LNCAP (cell line): ENCODE results near the gene OR4C45.

ENCODE experiments used
- TF ChIP-seq, protein P1 (sequence below): fragments of 450-650 bp; IDR thresholded peaks from 2 replicates; pipeline ENCODE4 v1.5.1; 2017; ENCODE audit warnings: mild to moderate bottlenecking

Gene OR4C45

GRCh38 chr11:50072226-50073112 is 39.8 kb downstream of the OR4C45 start:
- TF ChIP-seq, protein P1, sequence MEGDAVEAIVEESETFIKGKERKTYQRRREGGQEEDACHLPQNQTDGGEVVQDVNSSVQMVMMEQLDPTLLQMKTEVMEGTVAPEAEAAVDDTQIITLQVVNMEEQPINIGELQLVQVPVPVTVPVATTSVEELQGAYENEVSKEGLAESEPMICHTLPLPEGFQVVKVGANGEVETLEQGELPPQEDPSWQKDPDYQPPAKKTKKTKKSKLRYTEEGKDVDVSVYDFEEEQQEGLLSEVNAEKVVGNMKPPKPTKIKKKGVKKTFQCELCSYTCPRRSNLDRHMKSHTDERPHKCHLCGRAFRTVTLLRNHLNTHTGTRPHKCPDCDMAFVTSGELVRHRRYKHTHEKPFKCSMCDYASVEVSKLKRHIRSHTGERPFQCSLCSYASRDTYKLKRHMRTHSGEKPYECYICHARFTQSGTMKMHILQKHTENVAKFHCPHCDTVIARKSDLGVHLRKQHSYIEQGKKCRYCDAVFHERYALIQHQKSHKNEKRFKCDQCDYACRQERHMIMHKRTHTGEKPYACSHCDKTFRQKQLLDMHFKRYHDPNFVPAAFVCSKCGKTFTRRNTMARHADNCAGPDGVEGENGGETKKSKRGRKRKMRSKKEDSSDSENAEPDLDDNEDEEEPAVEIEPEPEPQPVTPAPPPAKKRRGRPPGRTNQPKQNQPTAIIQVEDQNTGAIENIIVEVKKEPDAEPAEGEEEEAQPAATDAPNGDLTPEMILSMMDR, result no peak

- TF ChIP-seq, protein P1, result no peak
These were observed 40.7 kb downstream of the OR4C45 start for GRCh38 chr11:50073113-50074105.

GRCh38 chr11:50074161-50074560 is 41.5 kb downstream of the OR4C45 start:
- TF ChIP-seq, protein P1, result no peak

- TF ChIP-seq, protein P1, result no peak
These were observed 43.2 kb downstream of the OR4C45 start for GRCh38 chr11:50075856-50076255.

GRCh38 chr11:50077526-50077925 is 44.9 kb downstream of the OR4C45 start:
- TF ChIP-seq, protein P1, result no peak

GRCh38 chr11:50078001-50078400 is 45.3 kb downstream of the OR4C45 start:
- TF ChIP-seq, protein P1, result no peak

DNA sequence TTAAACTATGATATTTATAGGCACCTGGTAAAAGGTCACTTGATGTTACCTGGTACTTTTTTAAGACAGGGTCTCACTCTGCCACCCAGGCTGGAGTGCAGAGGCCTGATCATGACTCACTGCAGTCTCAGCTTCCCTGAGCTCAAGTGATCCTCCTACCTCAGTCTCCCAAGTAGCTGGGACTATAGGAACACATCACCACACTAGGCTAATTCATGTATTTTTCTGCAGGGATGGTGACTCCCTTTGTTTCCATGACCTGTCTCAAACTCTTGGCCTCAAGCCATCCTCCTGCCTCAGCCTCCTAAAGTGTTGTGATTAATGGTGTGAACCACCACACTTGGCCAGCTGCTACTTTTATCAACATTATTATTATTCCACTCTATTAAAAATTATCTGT is 47.6 kb downstream of the OR4C45 start:
- TF ChIP-seq, protein P1, result no peak
